ENCODE data around the gene FGF5. TPM values are rescaled to one million over a fixed set of nuclear protein-coding genes. Genes with fewer than 3 reads are reported as not detected.
A peak's percentile ranks its signal among the peaks of the same experiment; 100 is the strongest.

FGF5 gene
- total RNA-seq, 1 experiment from 2014 or later: 2.6 TPM

DNA sequence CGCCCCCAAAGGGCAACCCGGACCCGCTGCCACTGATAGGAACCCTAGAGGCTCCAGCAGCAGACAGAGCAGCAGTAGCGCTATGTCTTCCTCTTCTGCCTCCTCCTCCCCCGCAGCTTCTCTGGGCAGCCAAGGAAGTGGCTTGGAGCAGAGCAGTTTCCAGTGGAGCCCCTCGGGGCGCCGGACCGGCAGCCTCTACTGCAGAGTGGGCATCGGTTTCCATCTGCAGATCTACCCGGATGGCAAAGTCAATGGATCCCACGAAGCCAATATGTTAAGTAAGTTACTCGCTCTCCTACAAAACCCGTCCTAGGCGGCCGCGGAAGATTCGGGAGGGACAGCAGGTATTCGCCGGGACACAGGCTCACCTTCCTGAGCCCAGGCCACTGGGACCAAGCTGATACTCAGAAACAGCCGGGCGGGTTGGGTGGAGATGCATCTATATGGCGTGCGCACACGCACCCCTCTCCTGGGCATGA, 477 bp downstream of the FGF5 start:
- no peaks in the 10 kb centered on the region for H3K9me2 ChIP-seq (replicated peaks; ENCODE audit: low read length)
- TF ChIP-seq EZH2phosphoT487 (IDR thresholded peaks at IDR 0.05; ENCODE audit: borderline replicate concordance, low read length) (no peak), CTCF (conservative IDR thresholded peaks at IDR 0.05; ENCODE audit: low read depth, low read length) (no peak), EZH2 (IDR thresholded peaks at IDR 0.05; ENCODE audit: low read length, unreplicated experiment) (no peak)
- H3K9ac ChIP-seq (ENCODE audit: low read length): peak overlapping the region; percentile 74
- H4K20me1 ChIP-seq (ENCODE audit: low read length): no peaks in the 10 kb centered on the region
- peaks cover 53% of the 10 kb centered on the region for H3K79me2 ChIP-seq (ENCODE audit: low read length)
- no peaks in the 10 kb centered on the region for H3K36me3 ChIP-seq (ENCODE audit: low read depth, low read length)
- ChIA-PET CTCF (interaction anchor here (2.1 kb wide), 1 partner anchor 56 kb away, joined by 7 read pairs; no protein-coding TSS in a partner anchor), POLR2A (ENCODE audit: unreplicated experiment) (no interaction called here)
- H3K27ac ChIP-seq (ENCODE audit: low read length): peak overlapping the region; percentile 21; the same call in 1 of the 2 replicates
- peak; percentile 67 for ATAC-seq
- peak overlapping the region; percentile 98 for H2AFZ ChIP-seq (ENCODE audit: low read length)
- peaks cover 16% of the 10 kb centered on the region for H3K4me1 ChIP-seq (ENCODE audit: insufficient read depth, low read length)
- H3K27me3 ChIP-seq (ENCODE audit: low read length): no peaks in the 10 kb centered on the region
- peak overlapping the region; percentile 94 for H3K4me2 ChIP-seq (ENCODE audit: low read length)
- TSS peak; percentile 51 for BruUV-seq (replicated peaks)
- H3F3A ChIP-seq (ENCODE audit: low read length, unreplicated experiment): no peaks in the 10 kb centered on the region
- peak; percentile 30 for DNase-seq
- intact Hi-C loops (cut with micrococcal nuclease): loop anchor here (2.0 to 5.0 kb wide), 3 partner anchors 40 to 56 kb away; no protein-coding TSS in a partner anchor
- H3K9me3 ChIP-seq (ENCODE audit: low read length): no peaks in the 10 kb centered on the region
- H3K4me3 ChIP-seq (ENCODE audit: low read length): peak overlapping the region; percentile 88

DNA sequence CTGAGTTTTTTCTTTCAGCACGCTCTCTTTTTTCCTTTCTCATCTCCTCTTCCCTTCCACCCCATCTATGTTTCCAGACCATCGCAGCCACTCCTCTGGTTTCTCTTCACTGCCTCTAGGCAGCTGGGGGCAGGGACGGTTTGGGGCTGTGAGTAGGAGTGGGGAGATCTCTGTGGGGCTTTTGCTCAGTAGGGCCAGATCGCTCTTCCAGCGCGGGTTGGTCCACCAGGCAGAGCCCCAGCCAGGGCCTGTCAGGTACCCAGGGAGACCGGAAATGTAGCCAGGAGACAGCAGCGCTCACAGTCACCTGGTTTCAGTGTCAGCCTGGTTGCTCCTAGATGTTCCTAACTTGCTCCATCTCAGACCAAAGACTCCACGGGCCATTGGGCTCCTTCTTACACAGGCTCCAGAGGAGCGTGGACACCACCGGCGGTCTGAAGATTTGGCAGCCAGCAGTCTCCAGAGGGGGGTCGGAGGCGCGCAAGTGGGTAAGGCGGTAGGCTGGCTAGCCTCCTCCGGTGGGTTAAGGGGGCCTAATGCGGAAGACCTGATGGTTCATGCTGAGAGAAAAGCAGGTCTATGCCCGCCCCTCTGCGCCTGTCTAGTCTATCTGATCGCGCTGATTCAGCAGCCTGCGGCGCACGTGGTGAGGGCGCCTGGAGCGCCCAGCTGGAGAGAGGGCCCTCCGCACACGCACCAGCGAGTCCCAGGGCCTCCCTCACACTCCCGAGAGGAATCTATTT, 1.8 kb downstream of the FGF5 start:
- peak overlapping the region; percentile 67; the same call in 1 of the 2 replicates for H3K4me2 ChIP-seq (ENCODE audit: low read length)

More for the DNA sequence above, 1.8 kb downstream of the FGF5 start:
- no peaks in the 10 kb centered on the region for H3F3A ChIP-seq (ENCODE audit: low read length, unreplicated experiment)
- no peak for ATAC-seq
- peak overlapping the region; percentile 47 for H3K4me3 ChIP-seq (ENCODE audit: low read length)
- intact Hi-C loops (cut with micrococcal nuclease): loop anchor here (5.0 kb wide), 2 partner anchors 39 to 46 kb away; no protein-coding TSS in a partner anchor
- H2AFZ ChIP-seq (ENCODE audit: low read length): no peak overlapping the region
- H3K79me2 ChIP-seq (ENCODE audit: low read length): peaks cover 53% of the 10 kb centered on the region
- TF ChIP-seq EZH2phosphoT487 (IDR thresholded peaks at IDR 0.05; ENCODE audit: borderline replicate concordance, low read length) (no peak), EZH2 (IDR thresholded peaks at IDR 0.05; ENCODE audit: low read length, unreplicated experiment) (no peak), CTCF (conservative IDR thresholded peaks at IDR 0.05; ENCODE audit: low read depth, low read length) (no peak)
- no peaks in the 10 kb centered on the region for H3K9me3 ChIP-seq (ENCODE audit: low read length)
- H3K9me2 ChIP-seq (replicated peaks; ENCODE audit: low read length): no peaks in the 10 kb centered on the region
- BruUV-seq (replicated peaks): no TSS peak
- H3K36me3 ChIP-seq (ENCODE audit: low read depth, low read length): no peaks in the 10 kb centered on the region
- CTCF ChIA-PET: no interaction called here
- H3K9ac ChIP-seq (ENCODE audit: low read length): no peak overlapping the region
- H4K20me1 ChIP-seq (ENCODE audit: low read length): no peaks in the 10 kb centered on the region
- H3K27me3 ChIP-seq (ENCODE audit: low read length): no peaks in the 10 kb centered on the region
- peaks cover 16% of the 10 kb centered on the region for H3K4me1 ChIP-seq (ENCODE audit: insufficient read depth, low read length)
- H3K27ac ChIP-seq (ENCODE audit: low read length): no peak overlapping the region
- POLR2A ChIA-PET (ENCODE audit: unreplicated experiment): no interaction called here
- DNase-seq: no peak
